Fibroblast of villous mesenchyme (primary cell): ENCODE results near the gene RAB22A. TPM values are rescaled to one million over a fixed set of nuclear protein-coding genes. Genes with fewer than 3 reads are reported as not detected.

Experiments used
- DNase-seq: peaks from one replicate; pipeline ENCODE4 v3.0.0-alpha.2; 2010; ENCODE audit warnings: low read depth
- H3K4me3 ChIP-seq: 2 replicates; pipeline ENCODE4 v1.5.1; 2011; ENCODE audit warnings: low read depth, mild to moderate bottlenecking, low read length
- CTCF ChIP-seq: IDR thresholded peaks from 2 replicates; pipeline ENCODE4 v1.5.1; 2012; ENCODE audit warnings: low read depth, mild to moderate bottlenecking, low read length; ENCODE audit not compliant: insufficient read depth
- total RNA-seq: library from RNA; depleted of rRNA; stranded (reverse); fragments of >200 nt; gene quantifications from 2 replicates; pipeline ENCODE4 v1.2.3, GENCODE V29; 2012

Gene RAB22A
- total RNA-seq, 1 donor: 20.7 TPM

GRCh38 chr20:58352468-58352867, 43.0 kb downstream of the RAB22A start:
- TF ChIP-seq CTCF: no peak
- H3K4me3 ChIP-seq: no peak overlapping the region

GRCh38 chr20:58359441-58359840, 49.9 kb downstream of the RAB22A start:
- no peak overlapping the region for H3K4me3 ChIP-seq

More at GRCh38 chr20:58352468-58352867, 43.0 kb downstream of the RAB22A start:
- DNase-seq: no peak

GRCh38 chr20:58360936-58361335, 51.4 kb downstream of the RAB22A start:
- no peak for DNase-seq
- TF ChIP-seq CTCF: no peak
- no peak overlapping the region for H3K4me3 ChIP-seq

More at GRCh38 chr20:58359441-58359840, 49.9 kb downstream of the RAB22A start:
- no peak for TF ChIP-seq CTCF
- peak; percentile 22 for DNase-seq

- no peak for TF ChIP-seq CTCF
- peak; percentile 83 for DNase-seq
- no peak overlapping the region for H3K4me3 ChIP-seq
Measured at GRCh38 chr20:58361481-58362205, 52.1 kb downstream of the RAB22A start.

GRCh38 chr20:58362206-58362516, 52.6 kb downstream of the RAB22A start:
- no peak for DNase-seq
- no peak for TF ChIP-seq CTCF
- no peak overlapping the region for H3K4me3 ChIP-seq

GRCh38 chr20:58362970-58363369, 53.5 kb downstream of the RAB22A start:
- no peak overlapping the region for H3K4me3 ChIP-seq
- DNase-seq: no peak
- no peak for TF ChIP-seq CTCF

GRCh38 chr20:58366866-58367265, 57.4 kb downstream of the RAB22A start:
- peak; percentile 75 for DNase-seq
- no peak overlapping the region for H3K4me3 ChIP-seq
- no peak for TF ChIP-seq CTCF
